ENCODE data around the gene FRMPD1. TPM values are rescaled to one million over a fixed set of nuclear protein-coding genes. Genes with fewer than 3 reads are reported as not detected.

FRMPD1 gene
- total and polyA plus RNA-seq, 2 of the 13 experiments (the other 11 are each of a cell fraction or from before 2014, with no cell fraction given) = not detected

GRCh38 chr9:37675661-37676060, 24.9 kb downstream of the FRMPD1 start:
- POLR2A ChIA-PET = no interaction called here
- H4K20me1 ChIP-seq (ENCODE audit: insufficient read depth, low read length) = no peaks in the 10 kb centered on the region
- no peak overlapping the region for H3K27ac ChIP-seq (ENCODE audit: extremely low read length, insufficient read depth, low read length)
- H3K36me3 ChIP-seq (replicated peaks in 1 of 2; ENCODE audit: control insufficient read depth in 1 of 2, insufficient read depth in 2 of 2, low read length in 2 of 2) = no peaks in the 10 kb centered on the region
- FAIRE-seq (no peak), ATAC-seq (no peak), DNase-seq (ENCODE audit: low spot score) (no peak)
- 0% methylated on average over 3 of the region's 3 CpGs for WGBS (ENCODE audit: low lambda C conversion rate)
- H3K79me2 ChIP-seq (ENCODE audit: insufficient read depth, low read length) = no peaks in the 10 kb centered on the region
- H3K4me3 ChIP-seq (replicated peaks in 1 of 3; ENCODE audit: insufficient read depth in 1 of 3, low read depth in 2 of 3, low read length in 3 of 3) = no peak overlapping the region
- H3K9ac ChIP-seq (ENCODE audit: insufficient read depth, low read depth, low read length) = no peak overlapping the region
- H3K4me2 ChIP-seq (ENCODE audit: low read depth, low read length) = no peak overlapping the region
- intact Hi-C loops (cut with micrococcal nuclease; ENCODE audit: unreplicated experiment) (no loop called here), in situ Hi-C loops (cut with HindIII; ENCODE audit: extremely low pct_ligation_motif_present, low pct_unique_long_range_greater_than_20kb) (no loop called here)
- no peaks in the 10 kb centered on the region for H3K4me1 ChIP-seq (ENCODE audit: insufficient read depth, low read length)
- no peak overlapping the region for H2AFZ ChIP-seq (ENCODE audit: low read length)
- CTCF ChIA-PET (ENCODE audit: low intra/inter-chr PET ratio, low total read pairs) = no interaction called here
- BruUV-seq (replicated peaks) = no TSS peak
- H3K27me3 ChIP-seq (ENCODE audit: control insufficient read depth in 1 of 2, insufficient read depth in 2 of 2, low read length in 2 of 2) = peaks cover 3 to 59% of the 10 kb centered on the region in 2 experiments; a peak in 4 of 5 replicates
- no peaks in the 10 kb centered on the region for H3K9me3 ChIP-seq (ENCODE audit: low read length)
- TF ChIP-seq ZFP36L1 (CRISPR knock-in tag; IDR thresholded peaks at IDR 0.05) (no peak), ELF4 (CRISPR knock-in tag; IDR thresholded peaks at IDR 0.05; ENCODE audit: borderline replicate concordance) (no peak), POGK (CRISPR knock-in tag; conservative IDR thresholded peaks at IDR 0.05) (no peak), THAP11 (CRISPR knock-in tag; IDR thresholded peaks at IDR 0.05) (no peak), ZGPAT (CRISPR knock-in tag; IDR thresholded peaks at IDR 0.05) (no peak), ZNF589 (CRISPR knock-in tag; conservative IDR thresholded peaks at IDR 0.05) (no peak), ZNF740 (CRISPR knock-in tag; IDR thresholded peaks at IDR 0.05) (no peak), EZH2 (conservative IDR thresholded peaks at IDR 0.05; ENCODE audit: low read depth, low read length) (no peak), ZNF629 (CRISPR knock-in tag; conservative IDR thresholded peaks at IDR 0.05) (no peak)

All from HepG2 (cell line).